Measurements from ENCODE around the gene POMGNT2. TPM values are rescaled to one million over a fixed set of nuclear protein-coding genes. Genes with fewer than 3 reads are reported as not detected.

The POMGNT2 gene
- polyA plus RNA-seq, 4 donors: 1.3 to 10.6 (median 4.7) TPM

DNA sequence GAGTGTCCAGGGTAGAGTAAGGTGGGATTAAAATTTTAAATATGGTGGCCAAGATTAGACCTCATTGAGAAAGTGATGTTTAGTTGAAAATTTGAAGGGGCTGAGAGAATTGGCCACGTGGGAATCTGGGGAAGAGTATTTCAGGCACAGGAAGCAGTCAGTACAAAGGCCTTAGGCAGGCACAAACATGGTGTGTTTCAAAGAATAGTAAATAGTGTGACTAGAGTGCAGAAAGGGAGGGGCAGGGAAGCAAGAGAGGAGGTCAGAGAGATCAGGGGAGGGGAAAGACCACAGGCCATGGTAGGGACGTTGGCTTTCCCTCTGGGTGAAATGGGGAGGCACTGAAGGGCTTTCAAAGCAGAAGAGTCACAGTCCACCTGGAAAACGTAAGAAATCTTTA lies 36.6 kb upstream of the POMGNT2 start:
- no peak for DNase-seq
- FAIRE-seq: no peak
- no peak overlapping the region for H3K27ac ChIP-seq (ENCODE audit: low read depth in 1 of 3, low read length in 2 of 3)
- no peaks in the 10 kb centered on the region for H3K4me1 ChIP-seq (ENCODE audit: control insufficient read depth in 3 of 3, insufficient read depth in 2 of 3, low read depth in 1 of 3, low read length in 2 of 3)
- H3K4me3 ChIP-seq (ENCODE audit: low read depth in 1 of 3, low read length in 3 of 3): no peak overlapping the region
- WGBS, 3 donors: 20 to 28% (median 22%) methylated on average over 3 of the region's 3 CpGs
- H3K9me3 ChIP-seq (ENCODE audit: control insufficient read depth in 2 of 2, insufficient read depth in 1 of 2, low read depth in 1 of 2, low read length in 1 of 2): peaks cover 0 to 4% of the 10 kb centered on the region in 2 donors
- H3K27me3 ChIP-seq (ENCODE audit: control insufficient read depth in 3 of 3, insufficient read depth in 3 of 3, low read length in 3 of 3): no peaks in the 10 kb centered on the region
- no peaks in the 10 kb centered on the region for H3K36me3 ChIP-seq (ENCODE audit: control insufficient read depth in 3 of 3, insufficient read depth in 2 of 3, low read depth in 1 of 3, low read length in 3 of 3)

DNA sequence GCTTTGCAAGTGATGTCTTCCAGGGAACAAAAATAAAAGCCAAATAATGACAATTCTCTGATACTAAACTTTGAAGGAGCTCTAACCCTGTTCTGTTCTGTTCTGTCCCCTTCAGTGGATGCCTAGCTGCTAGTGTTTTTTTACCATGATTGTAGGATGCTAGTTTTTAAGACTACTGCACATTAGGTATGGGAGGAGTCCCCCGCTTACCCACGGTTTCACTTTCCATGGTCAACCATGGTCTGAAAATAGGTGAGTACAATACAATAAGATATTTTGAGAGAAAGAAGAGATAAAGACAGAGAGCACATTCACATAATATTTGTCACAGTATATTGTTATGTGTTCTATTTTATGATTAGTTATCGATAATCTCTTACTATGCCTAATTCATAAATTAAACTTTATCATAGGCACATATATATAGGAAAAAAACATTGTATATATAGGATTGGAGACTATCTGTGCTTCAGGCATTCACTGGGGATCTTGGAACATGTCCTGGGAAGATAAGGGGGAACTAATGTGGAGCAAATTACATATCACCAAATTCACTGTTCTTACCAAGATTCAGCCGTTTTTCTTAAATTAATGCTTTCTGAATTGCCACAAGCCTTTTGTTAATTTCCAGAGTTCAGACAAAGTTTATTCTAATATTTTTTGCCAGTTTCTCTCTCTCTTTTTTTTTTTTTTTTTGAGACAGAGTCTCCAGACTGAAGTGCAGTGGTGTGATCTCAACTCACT lies 32.8 kb upstream of the POMGNT2 start:
- H3K4me3 ChIP-seq (ENCODE audit: low read depth in 1 of 3, low read length in 3 of 3): no peak overlapping the region
- DNase-seq (no peak), FAIRE-seq (no peak)
- H3K36me3 ChIP-seq (ENCODE audit: control insufficient read depth in 3 of 3, insufficient read depth in 2 of 3, low read depth in 1 of 3, low read length in 3 of 3): no peaks in the 10 kb centered on the region
- no peak overlapping the region for H3K27ac ChIP-seq (ENCODE audit: low read depth in 1 of 3, low read length in 2 of 3)
- peaks cover 0 to 9% of the 10 kb centered on the region in 2 donors for H3K9me3 ChIP-seq (ENCODE audit: control insufficient read depth in 2 of 2, insufficient read depth in 1 of 2, low read depth in 1 of 2, low read length in 1 of 2)
- no peaks in the 10 kb centered on the region for H3K27me3 ChIP-seq (ENCODE audit: control insufficient read depth in 3 of 3, insufficient read depth in 3 of 3, low read length in 3 of 3)
- 76 to 82% (median 80%) methylated on average over 4 of the region's 4 CpGs for WGBS, 3 donors
- no peaks in the 10 kb centered on the region for H3K4me1 ChIP-seq (ENCODE audit: control insufficient read depth in 3 of 3, insufficient read depth in 2 of 3, low read depth in 1 of 3, low read length in 2 of 3)

DNA sequence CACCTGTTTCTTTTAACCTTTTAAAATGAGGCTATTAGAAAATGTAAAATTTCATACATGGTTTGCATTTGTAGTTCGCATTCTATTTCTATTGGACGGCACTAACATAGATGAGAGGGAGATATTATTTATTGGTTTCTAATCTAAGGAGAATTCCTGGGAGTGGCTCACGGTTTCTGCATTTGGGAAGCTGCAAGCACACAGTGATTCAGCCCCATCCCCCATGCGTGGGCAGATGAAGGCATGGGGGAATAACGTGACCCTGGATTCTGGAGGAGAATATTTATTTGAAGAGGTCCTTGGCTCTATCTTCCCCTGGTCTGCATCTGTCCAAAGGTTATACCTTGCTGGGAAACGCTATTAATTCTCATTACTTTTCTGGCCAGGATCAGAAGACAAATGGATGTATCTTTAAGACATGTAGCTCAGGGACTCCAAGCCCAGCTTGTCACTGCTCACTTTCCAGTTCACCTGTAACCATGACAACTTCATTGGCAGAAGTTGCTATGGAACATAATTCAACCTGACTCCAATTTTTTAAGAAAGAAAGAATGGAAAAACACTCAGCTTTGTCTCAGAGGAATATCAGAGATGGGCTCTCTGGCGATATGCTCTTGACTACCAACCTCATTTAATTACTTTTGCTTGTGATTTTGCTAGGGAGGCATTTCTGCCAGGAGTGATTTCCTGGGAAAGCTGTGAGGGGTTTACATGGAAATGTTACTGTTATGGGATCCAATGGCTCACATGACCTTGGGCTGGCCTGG lies 27.2 kb upstream of the POMGNT2 start:
- Histone ChIP-seq H3K27ac (ENCODE audit: low read depth in 1 of 3, low read length in 2 of 3) (no peak overlapping the region), H3K4me3 (ENCODE audit: low read depth in 1 of 3, low read length in 3 of 3) (no peak overlapping the region), H3K36me3 (ENCODE audit: control insufficient read depth in 3 of 3, insufficient read depth in 2 of 3, low read depth in 1 of 3, low read length in 3 of 3) (no peaks in the 10 kb centered on the region), H3K9me3 (ENCODE audit: control insufficient read depth in 2 of 2, insufficient read depth in 1 of 2, low read depth in 1 of 2, low read length in 1 of 2) (peaks cover 0 to 9% of the 10 kb centered on the region in 2 donors), H3K4me1 (ENCODE audit: control insufficient read depth in 3 of 3, insufficient read depth in 2 of 3, low read depth in 1 of 3, low read length in 2 of 3) (peaks cover 0 to 4% (median 0%) of the 10 kb centered on the region in 3 donors), H3K27me3 (ENCODE audit: control insufficient read depth in 3 of 3, insufficient read depth in 3 of 3, low read length in 3 of 3) (peaks cover 0 to 3% (median 2%) of the 10 kb centered on the region in 3 donors)
- FAIRE-seq: no peak
- DNase-seq: no peak
- 49 to 69% (median 55%) methylated on average over 7 of the region's 7 CpGs for WGBS, 3 donors

- no peak for DNase-seq
- FAIRE-seq: no peak
- H3K27me3 ChIP-seq (ENCODE audit: control insufficient read depth in 3 of 3, insufficient read depth in 3 of 3, low read length in 3 of 3): peaks cover 0 to 3% (median 2%) of the 10 kb centered on the region in 3 donors
- H3K4me1 ChIP-seq (ENCODE audit: control insufficient read depth in 3 of 3, insufficient read depth in 2 of 3, low read depth in 1 of 3, low read length in 2 of 3): peaks cover 0 to 4% (median 0%) of the 10 kb centered on the region in 3 donors
- no peaks in the 10 kb centered on the region for H3K36me3 ChIP-seq (ENCODE audit: control insufficient read depth in 3 of 3, insufficient read depth in 2 of 3, low read depth in 1 of 3, low read length in 3 of 3)
- 82 to 84% (median 83%) methylated on average over 3 of the region's 3 CpGs for WGBS, 3 donors
- H3K9me3 ChIP-seq (ENCODE audit: control insufficient read depth in 2 of 2, insufficient read depth in 1 of 2, low read depth in 1 of 2, low read length in 1 of 2): peaks cover 0 to 3% of the 10 kb centered on the region in 2 donors
- H3K27ac ChIP-seq (ENCODE audit: low read depth in 1 of 3, low read length in 2 of 3): no peak overlapping the region
- no peak overlapping the region for H3K4me3 ChIP-seq (ENCODE audit: low read depth in 1 of 3, low read length in 3 of 3)
Observed at GRCh38 chr3:43132193-43132592, 26.3 kb upstream of the POMGNT2 start.

- H3K4me3 ChIP-seq (ENCODE audit: low read depth in 1 of 3, low read length in 3 of 3): no peak overlapping the region
- peaks cover 0 to 3% (median 2%) of the 10 kb centered on the region in 3 donors for H3K27me3 ChIP-seq (ENCODE audit: control insufficient read depth in 3 of 3, insufficient read depth in 3 of 3, low read length in 3 of 3)
- H3K4me1 ChIP-seq (ENCODE audit: control insufficient read depth in 3 of 3, insufficient read depth in 2 of 3, low read depth in 1 of 3, low read length in 2 of 3): peaks cover 0 to 4% (median 0%) of the 10 kb centered on the region in 3 donors
- no peak overlapping the region for H3K27ac ChIP-seq (ENCODE audit: low read depth in 1 of 3, low read length in 2 of 3)
- DNase-seq (no peak), FAIRE-seq (no peak)
- H3K36me3 ChIP-seq (ENCODE audit: control insufficient read depth in 3 of 3, insufficient read depth in 2 of 3, low read depth in 1 of 3, low read length in 3 of 3): no peaks in the 10 kb centered on the region
- H3K9me3 ChIP-seq (ENCODE audit: control insufficient read depth in 2 of 2, insufficient read depth in 1 of 2, low read depth in 1 of 2, low read length in 1 of 2): no peaks in the 10 kb centered on the region
Observed at GRCh38 chr3:43128464-43128863, 22.6 kb upstream of the POMGNT2 start.

- WGBS, 3 donors: 75 to 95% (median 92%) methylated on average over 3 of the region's 3 CpGs
- H3K27me3 ChIP-seq (ENCODE audit: control insufficient read depth in 3 of 3, insufficient read depth in 3 of 3, low read length in 3 of 3): peaks cover 0 to 3% (median 2%) of the 10 kb centered on the region in 3 donors
- no peaks in the 10 kb centered on the region for H3K36me3 ChIP-seq (ENCODE audit: control insufficient read depth in 3 of 3, insufficient read depth in 2 of 3, low read depth in 1 of 3, low read length in 3 of 3)
- no peak for FAIRE-seq
- no peak overlapping the region for H3K27ac ChIP-seq (ENCODE audit: low read depth in 1 of 3, low read length in 2 of 3)
- peaks cover 0 to 3% of the 10 kb centered on the region in 2 donors for H3K9me3 ChIP-seq (ENCODE audit: control insufficient read depth in 2 of 2, insufficient read depth in 1 of 2, low read depth in 1 of 2, low read length in 1 of 2)
- H3K4me1 ChIP-seq (ENCODE audit: control insufficient read depth in 3 of 3, insufficient read depth in 2 of 3, low read depth in 1 of 3, low read length in 2 of 3): peaks cover 0 to 4% (median 0%) of the 10 kb centered on the region in 3 donors
- DNase-seq: no peak
- no peak overlapping the region for H3K4me3 ChIP-seq (ENCODE audit: low read depth in 1 of 3, low read length in 3 of 3)
Observed at GRCh38 chr3:43126536-43126935, 20.7 kb upstream of the POMGNT2 start.

DNA sequence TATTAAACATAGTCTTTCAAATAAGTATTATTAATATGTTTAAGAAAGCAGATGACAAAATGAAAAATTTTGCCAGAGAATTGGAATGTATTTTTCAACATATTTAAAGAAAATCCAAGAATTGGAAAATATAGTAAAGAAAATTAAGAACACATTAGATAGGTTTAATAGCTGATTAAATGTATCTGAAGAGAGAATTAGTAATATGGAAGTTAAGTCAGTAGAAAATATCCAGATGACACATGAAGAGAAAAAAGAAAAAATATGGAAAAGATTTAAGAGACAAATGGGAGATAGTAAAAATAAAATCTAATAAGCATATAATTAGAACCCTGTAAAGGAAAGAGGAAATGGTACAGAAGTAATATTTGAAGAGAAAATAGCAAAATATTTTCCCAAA lies 18.0 kb upstream of the POMGNT2 start:
- DNase-seq: no peak
- no peak overlapping the region for H3K4me3 ChIP-seq (ENCODE audit: low read depth in 1 of 3, low read length in 3 of 3)
- peaks cover 0 to 3% of the 10 kb centered on the region in 2 donors for H3K9me3 ChIP-seq (ENCODE audit: control insufficient read depth in 2 of 2, insufficient read depth in 1 of 2, low read depth in 1 of 2, low read length in 1 of 2)
- H3K4me1 ChIP-seq (ENCODE audit: control insufficient read depth in 3 of 3, insufficient read depth in 2 of 3, low read depth in 1 of 3, low read length in 2 of 3): peaks cover 0 to 4% (median 0%) of the 10 kb centered on the region in 3 donors
- no peak overlapping the region for H3K27ac ChIP-seq (ENCODE audit: low read depth in 1 of 3, low read length in 2 of 3)
- H3K36me3 ChIP-seq (ENCODE audit: control insufficient read depth in 3 of 3, insufficient read depth in 2 of 3, low read depth in 1 of 3, low read length in 3 of 3): no peaks in the 10 kb centered on the region
- no peaks in the 10 kb centered on the region for H3K27me3 ChIP-seq (ENCODE audit: control insufficient read depth in 3 of 3, insufficient read depth in 3 of 3, low read length in 3 of 3)
- no peak for FAIRE-seq

DNA sequence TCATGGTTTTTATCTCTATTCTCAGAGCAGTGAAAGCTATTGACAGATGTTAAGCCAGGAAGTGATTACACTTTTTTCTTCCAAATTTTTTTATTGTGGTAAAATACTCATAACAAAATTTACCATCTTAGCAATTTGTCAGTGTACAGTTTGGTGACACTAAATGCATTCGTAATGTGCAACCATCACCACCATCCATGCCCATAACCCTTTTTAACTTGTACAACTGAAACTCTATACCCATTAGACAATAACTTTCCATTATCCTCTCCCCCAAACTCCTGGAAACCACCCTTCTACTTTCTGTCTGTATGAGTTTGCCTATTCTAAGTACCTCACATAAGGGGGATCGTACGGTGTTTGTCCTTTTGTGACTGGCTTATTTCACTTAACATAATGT lies 15.1 kb upstream of the POMGNT2 start:
- WGBS, 3 donors: 78 to 97% (median 91%) methylated on average over 3 of the region's 3 CpGs
- no peaks in the 10 kb centered on the region for H3K36me3 ChIP-seq (ENCODE audit: control insufficient read depth in 3 of 3, insufficient read depth in 2 of 3, low read depth in 1 of 3, low read length in 3 of 3)

More for the DNA sequence above, 15.1 kb upstream of the POMGNT2 start:
- no peaks in the 10 kb centered on the region for H3K27me3 ChIP-seq (ENCODE audit: control insufficient read depth in 3 of 3, insufficient read depth in 3 of 3, low read length in 3 of 3)
- no peak overlapping the region for H3K27ac ChIP-seq (ENCODE audit: low read depth in 1 of 3, low read length in 2 of 3)
- no peak overlapping the region for H3K4me3 ChIP-seq (ENCODE audit: low read depth in 1 of 3, low read length in 3 of 3)
- H3K4me1 ChIP-seq (ENCODE audit: control insufficient read depth in 3 of 3, insufficient read depth in 2 of 3, low read depth in 1 of 3, low read length in 2 of 3): no peaks in the 10 kb centered on the region
- peaks cover 0 to 3% of the 10 kb centered on the region in 2 donors for H3K9me3 ChIP-seq (ENCODE audit: control insufficient read depth in 2 of 2, insufficient read depth in 1 of 2, low read depth in 1 of 2, low read length in 1 of 2)
- FAIRE-seq: no peak
- DNase-seq: no peak
